ENCODE measurements around the gene S100PBP.

The S100PBP gene

DNA sequence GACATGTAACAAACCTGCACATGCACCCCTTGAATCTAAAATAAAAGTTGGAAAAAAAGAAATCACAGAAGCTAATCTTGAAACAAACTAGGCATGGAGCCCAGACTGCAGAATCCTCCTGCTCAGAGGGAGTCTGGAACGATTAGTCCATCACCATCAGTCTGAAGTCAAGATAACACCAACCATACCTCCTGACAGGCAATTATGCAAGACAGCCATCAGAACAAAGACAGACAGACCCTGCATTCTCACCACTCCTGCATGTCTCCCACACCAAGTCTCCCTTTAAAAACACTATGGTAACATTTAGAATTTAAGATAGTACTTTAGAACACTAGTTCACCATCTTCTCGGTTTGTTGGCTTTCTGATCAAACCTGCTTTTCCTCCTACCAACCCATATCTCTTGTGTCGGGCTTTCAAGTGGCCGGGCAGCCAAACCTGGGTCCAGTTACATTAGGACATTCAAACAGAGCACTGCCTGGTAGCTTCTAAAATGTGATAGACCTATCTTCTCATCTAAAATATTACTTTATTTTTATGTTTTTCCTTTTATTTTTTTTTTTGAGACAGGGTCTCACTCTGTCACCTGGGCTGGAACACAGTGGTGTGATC, 10.4 kb upstream of the S100PBP start:
- no peak overlapping the region for H3K27ac ChIP-seq (ENCODE audit: low read length)
- H3K9ac ChIP-seq (ENCODE audit: low read length) = no peak overlapping the region
- H2AFZ ChIP-seq (ENCODE audit: low read length) = no peak overlapping the region
- TF ChIP-seq EZH2 (optimal IDR thresholded peaks at IDR 0.05; ENCODE audit: low read depth, low read length) (no peak), EZH2phosphoT487 (IDR thresholded peaks at IDR 0.05; ENCODE audit: low read length) (no peak)
- TF ChIP-seq, protein P1, sequence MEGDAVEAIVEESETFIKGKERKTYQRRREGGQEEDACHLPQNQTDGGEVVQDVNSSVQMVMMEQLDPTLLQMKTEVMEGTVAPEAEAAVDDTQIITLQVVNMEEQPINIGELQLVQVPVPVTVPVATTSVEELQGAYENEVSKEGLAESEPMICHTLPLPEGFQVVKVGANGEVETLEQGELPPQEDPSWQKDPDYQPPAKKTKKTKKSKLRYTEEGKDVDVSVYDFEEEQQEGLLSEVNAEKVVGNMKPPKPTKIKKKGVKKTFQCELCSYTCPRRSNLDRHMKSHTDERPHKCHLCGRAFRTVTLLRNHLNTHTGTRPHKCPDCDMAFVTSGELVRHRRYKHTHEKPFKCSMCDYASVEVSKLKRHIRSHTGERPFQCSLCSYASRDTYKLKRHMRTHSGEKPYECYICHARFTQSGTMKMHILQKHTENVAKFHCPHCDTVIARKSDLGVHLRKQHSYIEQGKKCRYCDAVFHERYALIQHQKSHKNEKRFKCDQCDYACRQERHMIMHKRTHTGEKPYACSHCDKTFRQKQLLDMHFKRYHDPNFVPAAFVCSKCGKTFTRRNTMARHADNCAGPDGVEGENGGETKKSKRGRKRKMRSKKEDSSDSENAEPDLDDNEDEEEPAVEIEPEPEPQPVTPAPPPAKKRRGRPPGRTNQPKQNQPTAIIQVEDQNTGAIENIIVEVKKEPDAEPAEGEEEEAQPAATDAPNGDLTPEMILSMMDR (IDR thresholded peaks at IDR 0.05; ENCODE audit: low read length) = no peak
- H3K4me2 ChIP-seq (ENCODE audit: low read depth, low read length) = no peak overlapping the region
- H3K4me3 ChIP-seq (ENCODE audit: low read length) = no peak overlapping the region
- peaks cover 72% of the 10 kb centered on the region for H3K79me2 ChIP-seq (ENCODE audit: low read length)
- DNase-seq = no peak
- H3F3A ChIP-seq (ENCODE audit: insufficient read depth, low read length) = no peaks in the 10 kb centered on the region
- H3K4me1 ChIP-seq (ENCODE audit: low read length) = no peaks in the 10 kb centered on the region
- H3K27me3 ChIP-seq (replicated peaks; ENCODE audit: insufficient read depth, low read length) = no peaks in the 10 kb centered on the region
- no peaks in the 10 kb centered on the region for H3K9me3 ChIP-seq (replicated peaks; ENCODE audit: insufficient read depth, low read length)
- peaks cover 15% of the 10 kb centered on the region for H4K20me1 ChIP-seq (ENCODE audit: insufficient read depth, low read length)
- H3K36me3 ChIP-seq (replicated peaks; ENCODE audit: insufficient read depth, low read length) = peaks cover 12% of the 10 kb centered on the region
- no peaks in the 10 kb centered on the region for H3K9me2 ChIP-seq (replicated peaks; ENCODE audit: insufficient read depth, low read length)

- no peak for DNase-seq
- peaks cover 27% of the 10 kb centered on the region for H4K20me1 ChIP-seq (ENCODE audit: insufficient read depth, low read length)
- peaks cover 81% of the 10 kb centered on the region for H3K79me2 ChIP-seq (ENCODE audit: low read length)
- no peak overlapping the region for H3K27ac ChIP-seq (ENCODE audit: low read length)
- H3K36me3 ChIP-seq (replicated peaks; ENCODE audit: insufficient read depth, low read length) = peaks cover 12% of the 10 kb centered on the region
- no peak overlapping the region for H2AFZ ChIP-seq (ENCODE audit: low read length)
- H3K4me2 ChIP-seq (ENCODE audit: low read depth, low read length) = no peak overlapping the region
- TF ChIP-seq EZH2phosphoT487 (IDR thresholded peaks at IDR 0.05; ENCODE audit: low read length) = no peak
- no peaks in the 10 kb centered on the region for H3K27me3 ChIP-seq (replicated peaks; ENCODE audit: insufficient read depth, low read length)
- no peaks in the 10 kb centered on the region for H3K9me2 ChIP-seq (replicated peaks; ENCODE audit: insufficient read depth, low read length)
- no peaks in the 10 kb centered on the region for H3K9me3 ChIP-seq (replicated peaks; ENCODE audit: insufficient read depth, low read length)
- H3K9ac ChIP-seq (ENCODE audit: low read length) = no peak overlapping the region
- no peaks in the 10 kb centered on the region for H3K4me1 ChIP-seq (ENCODE audit: low read length)
- H3F3A ChIP-seq (ENCODE audit: insufficient read depth, low read length) = no peaks in the 10 kb centered on the region
- no peak overlapping the region for H3K4me3 ChIP-seq (ENCODE audit: low read length)
Measured at GRCh38 chr1:32808580-32808979, 8.9 kb upstream of the S100PBP start.

- Histone ChIP-seq H3F3A (ENCODE audit: insufficient read depth, low read length) (no peaks in the 10 kb centered on the region), H4K20me1 (ENCODE audit: insufficient read depth, low read length) (peaks cover 30% of the 10 kb centered on the region), H3K27ac (ENCODE audit: low read length) (no peak overlapping the region), H3K9me3 (replicated peaks; ENCODE audit: insufficient read depth, low read length) (no peaks in the 10 kb centered on the region), H3K27me3 (replicated peaks; ENCODE audit: insufficient read depth, low read length) (no peaks in the 10 kb centered on the region), H3K36me3 (replicated peaks; ENCODE audit: insufficient read depth, low read length) (peaks cover 14% of the 10 kb centered on the region), H3K4me1 (ENCODE audit: low read length) (peaks cover 7% of the 10 kb centered on the region; the same call in 1 of the 2 replicates), H3K9me2 (replicated peaks; ENCODE audit: insufficient read depth, low read length) (no peaks in the 10 kb centered on the region), H2AFZ (ENCODE audit: low read length) (no peak overlapping the region), H3K9ac (ENCODE audit: low read length) (no peak overlapping the region), H3K4me3 (ENCODE audit: low read length) (no peak overlapping the region), H3K79me2 (ENCODE audit: low read length) (peaks cover 97% of the 10 kb centered on the region), H3K4me2 (ENCODE audit: low read depth, low read length) (no peak overlapping the region)
- DNase-seq = no peak
- TF ChIP-seq, protein P1 (IDR thresholded peaks at IDR 0.05; ENCODE audit: low read length) = no peak
- TF ChIP-seq EZH2 (optimal IDR thresholded peaks at IDR 0.05; ENCODE audit: low read depth, low read length) (no peak), EZH2phosphoT487 (IDR thresholded peaks at IDR 0.05; ENCODE audit: low read length) (no peak)
Measured at GRCh38 chr1:32810358-32810757, 7.1 kb upstream of the S100PBP start.

- peaks cover 30% of the 10 kb centered on the region for H4K20me1 ChIP-seq (ENCODE audit: insufficient read depth, low read length)
- peaks cover 99% of the 10 kb centered on the region for H3K79me2 ChIP-seq (ENCODE audit: low read length)
- TF ChIP-seq EZH2 (optimal IDR thresholded peaks at IDR 0.05; ENCODE audit: low read depth, low read length) (no peak), EZH2phosphoT487 (IDR thresholded peaks at IDR 0.05; ENCODE audit: low read length) (no peak)
- TF ChIP-seq, protein P1 (IDR thresholded peaks at IDR 0.05; ENCODE audit: low read length) = no peak
- peaks cover 10% of the 10 kb centered on the region; the same call in 1 of the 2 replicates for H3K4me1 ChIP-seq (ENCODE audit: low read length)
- no peaks in the 10 kb centered on the region for H3F3A ChIP-seq (ENCODE audit: insufficient read depth, low read length)
- H3K4me3 ChIP-seq (ENCODE audit: low read length) = no peak overlapping the region
- no peaks in the 10 kb centered on the region for H3K9me3 ChIP-seq (replicated peaks; ENCODE audit: insufficient read depth, low read length)
- H3K9ac ChIP-seq (ENCODE audit: low read length) = no peak overlapping the region
- DNase-seq = no peak
- H3K27ac ChIP-seq (ENCODE audit: low read length) = no peak overlapping the region
- H3K4me2 ChIP-seq (ENCODE audit: low read depth, low read length) = no peak overlapping the region
- H2AFZ ChIP-seq (ENCODE audit: low read length) = no peak overlapping the region
- H3K9me2 ChIP-seq (replicated peaks; ENCODE audit: insufficient read depth, low read length) = no peaks in the 10 kb centered on the region
- H3K36me3 ChIP-seq (replicated peaks; ENCODE audit: insufficient read depth, low read length) = peaks cover 17% of the 10 kb centered on the region
- no peaks in the 10 kb centered on the region for H3K27me3 ChIP-seq (replicated peaks; ENCODE audit: insufficient read depth, low read length)
Measured at GRCh38 chr1:32811265-32811664, 6.2 kb upstream of the S100PBP start.
